AG04450 (cell line): ENCODE measurements around the gene CTCFL. TPM values are rescaled to one million over a fixed set of nuclear protein-coding genes. Genes with fewer than 3 reads are reported as not detected.

ENCODE experiments used
- CTCF ChIA-PET: fragments of 300-600, 350-600 bp; formaldehyde crosslinking; extraction: SDS; loops from one replicate; lab custom pipeline; 2022; ENCODE audit warnings: antibody characterized with exemption, inconsistent platforms; lab: Charles Lee
- POLR2A ChIA-PET: fragments of 350-600 bp; formaldehyde crosslinking; extraction: SDS; loops from one replicate; lab custom pipeline; 2021; ENCODE audit warnings: antibody characterized with exemption, inconsistent platforms; lab: Yijun Ruan, JAX
- DNase-seq: peaks from one replicate; pipeline ENCODE4 v3.0.0-alpha.2; 2011; ENCODE audit warnings: low read depth, low spot score
- H3K27ac ChIP-seq: one replicate; pipeline ENCODE4 v1.5.1; 2012; ENCODE audit warnings: low read depth, low read length, control low read depth
- H3K27me3 ChIP-seq: one replicate; pipeline ENCODE4 v1.6.0; 2012; ENCODE audit warnings: low read length; ENCODE audit not compliant: control insufficient read depth, insufficient read depth
- H3K4me3 ChIP-seq: 2 replicates; pipeline ENCODE4 v1.5.1; 2011; ENCODE audit warnings: mild to moderate bottlenecking, low read depth, low read length, control low read depth
- H3K9me3 ChIP-seq: 2 replicates; pipeline ENCODE4 v1.5.1; 2012; ENCODE audit warnings: low read length; ENCODE audit not compliant: control insufficient read depth, insufficient read depth
- CTCF ChIP-seq: IDR thresholded peaks from 2 replicates; pipeline ENCODE4 v1.5.1; 2011; ENCODE audit warnings: low read depth, low read length, control low read depth, inconsistent platforms
- polyA plus RNA-seq: library from polyadenylated mRNA; depleted of rRNA; stranded (reverse); fragments of >200 nt; gene quantifications from 2 replicates; pipeline ENCODE4 v1.2.3, GENCODE V29; 2011

CTCFL gene
- polyA plus RNA-seq, 1 experiment = not detected

DNA sequence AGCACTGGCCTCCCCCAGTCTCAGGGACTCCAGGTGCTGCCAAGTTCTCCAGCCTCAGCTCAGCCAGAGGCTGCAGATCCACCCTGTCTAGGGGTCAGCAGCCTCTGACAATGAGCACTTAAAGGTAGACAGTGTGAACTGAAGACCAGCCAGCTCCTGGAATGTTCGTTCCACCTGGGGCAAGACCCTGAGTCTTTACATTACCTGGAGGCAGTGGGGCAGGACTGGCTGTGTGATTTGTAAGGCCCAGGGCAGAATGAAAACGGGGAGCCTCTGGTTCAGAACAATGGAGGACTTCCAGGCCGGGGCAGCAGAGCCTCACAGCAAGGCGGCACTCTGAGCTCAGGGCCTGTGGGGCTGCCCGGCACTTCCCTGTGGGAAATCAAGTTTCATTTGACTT is 65.0 kb downstream of the CTCFL start:
- TF ChIP-seq CTCF = no peak
- CTCF ChIA-PET = no interaction called here
- no peak for DNase-seq
- no peak overlapping the region for H3K4me3 ChIP-seq
- H3K27me3 ChIP-seq = peaks cover 26% of the 10 kb centered on the region
- H3K27ac ChIP-seq = no peak overlapping the region
- H3K9me3 ChIP-seq = peaks cover 3% of the 10 kb centered on the region
- POLR2A ChIA-PET = no interaction called here

GRCh38 chr20:57459278-57459677 is 65.7 kb downstream of the CTCFL start:
- DNase-seq = no peak
- Histone ChIP-seq H3K27ac (no peak overlapping the region), H3K27me3 (peaks cover 26% of the 10 kb centered on the region), H3K9me3 (peaks cover 3% of the 10 kb centered on the region; the same call in 1 of the 2 replicates), H3K4me3 (no peak overlapping the region)
- TF ChIP-seq CTCF = no peak
- POLR2A ChIA-PET = no interaction called here
- CTCF ChIA-PET = no interaction called here

GRCh38 chr20:57458400-57459160 is 66.4 kb downstream of the CTCFL start:
- no peak for DNase-seq
- Histone ChIP-seq H3K27me3 (peaks cover 26% of the 10 kb centered on the region), H3K27ac (no peak overlapping the region), H3K9me3 (peaks cover 3% of the 10 kb centered on the region; the same call in 1 of the 2 replicates), H3K4me3 (no peak overlapping the region)
- POLR2A ChIA-PET = no interaction called here
- TF ChIP-seq CTCF = no peak
- CTCF ChIA-PET = no interaction called here

DNA sequence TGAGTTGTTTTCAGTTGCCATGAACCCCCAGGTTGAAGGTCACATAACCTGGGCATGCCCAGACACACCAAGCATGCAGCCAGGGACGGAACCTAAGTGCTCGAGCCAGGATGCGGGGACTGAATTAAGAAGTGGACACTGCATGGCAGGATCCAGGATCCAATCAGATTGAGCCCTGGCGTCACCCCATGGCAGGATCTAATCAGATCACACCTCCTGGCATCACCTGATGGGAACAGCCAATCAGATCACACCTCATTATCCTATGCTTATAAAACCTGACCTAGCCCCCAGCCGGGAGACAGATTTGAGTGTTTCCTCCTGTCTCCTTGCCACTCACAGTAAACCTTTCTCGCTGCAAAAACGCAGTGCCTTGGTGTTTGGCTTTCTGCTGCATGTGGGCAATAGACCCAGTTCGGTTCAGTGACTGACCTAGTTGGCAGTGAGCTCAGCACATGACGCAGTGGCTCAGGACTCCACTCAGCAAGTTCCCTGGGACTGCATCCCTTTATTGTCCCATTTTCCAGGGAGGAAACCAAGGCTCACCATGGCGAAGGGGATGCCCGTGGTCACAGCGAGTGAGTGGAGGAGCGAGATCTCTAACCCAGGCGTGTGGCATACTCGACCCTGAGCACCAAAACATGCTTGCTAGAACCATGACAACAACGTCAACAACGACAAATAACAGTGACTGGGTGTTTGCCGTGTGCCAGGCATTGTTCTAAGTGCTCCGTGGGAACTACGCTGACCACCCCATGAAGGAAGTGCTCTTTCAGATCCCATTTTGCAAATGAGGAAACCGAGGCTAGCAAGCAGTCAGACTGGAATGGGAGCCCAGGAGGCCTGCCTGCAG is 67.5 kb downstream of the CTCFL start:
- no peak for DNase-seq
- CTCF ChIA-PET = no interaction called here
- POLR2A ChIA-PET = no interaction called here

More for the DNA sequence above, 67.5 kb downstream of the CTCFL start:
- peaks cover 3% of the 10 kb centered on the region; the same call in 1 of the 2 replicates for H3K9me3 ChIP-seq
- H3K4me3 ChIP-seq = no peak overlapping the region
- no peak overlapping the region for H3K27ac ChIP-seq
- TF ChIP-seq CTCF = no peak
- peaks cover 26% of the 10 kb centered on the region for H3K27me3 ChIP-seq
